HG03432 (cell line): Measurements from ENCODE around the gene RASSF6.
"Not testable (repeated sequence)": the region's sequence is repeated elsewhere in the genome, so short reads cannot be mapped to it uniquely, and the experiment has no call there.

Experiments
- ATAC-seq: cut with Tn5 transposase; IDR thresholded peaks from one replicate; pipeline ENCODE4 v1.9.1; 2021; ENCODE audit warnings: mild to moderate bottlenecking, moderate library complexity; ENCODE audit not compliant: unreplicated experiment

Gene RASSF6

GRCh38 chr4:73583666-73584065, 36.6 kb downstream of the RASSF6 start:
- ATAC-seq = no peak

- ATAC-seq = no peak
These were observed 42.9 kb downstream of the RASSF6 start for GRCh38 chr4:73577371-73577770.

GRCh38 chr4:73576381-73576780, 43.9 kb downstream of the RASSF6 start:
- ATAC-seq = no peak

- ATAC-seq = peak; percentile 50
These were observed 44.6 kb downstream of the RASSF6 start for GRCh38 chr4:73575660-73576059.

GRCh38 chr4:73573794-73574528, 46.3 kb downstream of the RASSF6 start:
- ATAC-seq = peak; percentile 82

GRCh38 chr4:73550865-73551264, 69.4 kb downstream of the RASSF6 start:
- ATAC-seq = not testable (repeated sequence)

GRCh38 chr4:73544620-73545019, 75.6 kb downstream of the RASSF6 start:
- no peak for ATAC-seq

- ATAC-seq = no peak
These were observed 79.0 kb downstream of the RASSF6 start for GRCh38 chr4:73541251-73541650.

GRCh38 chr4:73540826-73541225, 79.4 kb downstream of the RASSF6 start:
- no peak for ATAC-seq

GRCh38 chr4:73539386-73539785, 80.8 kb downstream of the RASSF6 start:
- ATAC-seq = no peak

GRCh38 chr4:73538162-73538561, 82.1 kb downstream of the RASSF6 start:
- ATAC-seq = no peak

- ATAC-seq = no peak
These were observed 86.5 kb downstream of the RASSF6 start for GRCh38 chr4:73533515-73534422.

GRCh38 chr4:73528171-73528570, 92.1 kb downstream of the RASSF6 start:
- ATAC-seq = no peak

- ATAC-seq = peak; percentile 59
These were observed 93.0 kb downstream of the RASSF6 start for GRCh38 chr4:73527196-73527595.

GRCh38 chr4:73525611-73526010, 94.6 kb downstream of the RASSF6 start:
- ATAC-seq = no peak

GRCh38 chr4:73523126-73523525, 97.1 kb downstream of the RASSF6 start:
- no peak for ATAC-seq
